ENCODE results near the gene BNIP3. TPM values are rescaled to one million over a fixed set of nuclear protein-coding genes. Genes with fewer than 3 reads are reported as not detected.

BNIP3 gene
- total RNA-seq, 4 donors from 2014 or later = 81.2 to 162 (median 135) TPM

DNA sequence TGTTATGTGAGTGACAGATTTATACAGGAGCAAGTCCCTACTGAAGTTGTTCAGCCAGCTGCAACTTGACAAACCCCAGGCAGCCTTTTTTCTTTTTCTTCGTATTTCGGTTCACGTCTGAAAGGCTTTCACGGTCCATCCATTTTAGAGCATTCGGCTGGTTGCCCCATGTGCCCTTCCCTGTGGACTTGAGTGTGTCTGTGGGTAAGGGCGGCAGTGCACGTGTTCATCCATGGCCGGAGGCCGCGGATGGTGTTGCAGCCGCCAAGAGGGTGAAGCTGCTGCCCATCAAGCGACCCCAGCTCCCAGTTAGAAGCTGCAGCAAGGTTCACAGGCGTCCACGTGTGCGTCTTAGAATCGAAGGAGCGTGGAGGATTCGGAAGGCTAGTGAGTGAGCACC, 45.0 kb downstream of the BNIP3 start:
- Histone ChIP-seq H3K27me3 (no peaks in the 10 kb centered on the region), H3K27ac (no peak overlapping the region), H3K4me1 (peaks cover 2% of the 10 kb centered on the region), H3K9me3 (no peaks in the 10 kb centered on the region), H3K4me3 (no peak overlapping the region), H3K36me3 (peaks cover 58% of the 10 kb centered on the region)
- 95% methylated on average over 18 of the region's 18 CpGs for WGBS
- no peak for DNase-seq (ENCODE audit: low spot score in 2 of 2)
- TF ChIP-seq, protein P1, sequence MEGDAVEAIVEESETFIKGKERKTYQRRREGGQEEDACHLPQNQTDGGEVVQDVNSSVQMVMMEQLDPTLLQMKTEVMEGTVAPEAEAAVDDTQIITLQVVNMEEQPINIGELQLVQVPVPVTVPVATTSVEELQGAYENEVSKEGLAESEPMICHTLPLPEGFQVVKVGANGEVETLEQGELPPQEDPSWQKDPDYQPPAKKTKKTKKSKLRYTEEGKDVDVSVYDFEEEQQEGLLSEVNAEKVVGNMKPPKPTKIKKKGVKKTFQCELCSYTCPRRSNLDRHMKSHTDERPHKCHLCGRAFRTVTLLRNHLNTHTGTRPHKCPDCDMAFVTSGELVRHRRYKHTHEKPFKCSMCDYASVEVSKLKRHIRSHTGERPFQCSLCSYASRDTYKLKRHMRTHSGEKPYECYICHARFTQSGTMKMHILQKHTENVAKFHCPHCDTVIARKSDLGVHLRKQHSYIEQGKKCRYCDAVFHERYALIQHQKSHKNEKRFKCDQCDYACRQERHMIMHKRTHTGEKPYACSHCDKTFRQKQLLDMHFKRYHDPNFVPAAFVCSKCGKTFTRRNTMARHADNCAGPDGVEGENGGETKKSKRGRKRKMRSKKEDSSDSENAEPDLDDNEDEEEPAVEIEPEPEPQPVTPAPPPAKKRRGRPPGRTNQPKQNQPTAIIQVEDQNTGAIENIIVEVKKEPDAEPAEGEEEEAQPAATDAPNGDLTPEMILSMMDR (IDR thresholded peaks at IDR 0.05) = no peak
- no peak for TF ChIP-seq POLR2A (IDR thresholded peaks at IDR 0.05)
- TF ChIP-seq POLR2AphosphoS5 (IDR thresholded peaks at IDR 0.05) = no peak
- TF ChIP-seq EP300 (IDR thresholded peaks at IDR 0.05) = no peak

DNA sequence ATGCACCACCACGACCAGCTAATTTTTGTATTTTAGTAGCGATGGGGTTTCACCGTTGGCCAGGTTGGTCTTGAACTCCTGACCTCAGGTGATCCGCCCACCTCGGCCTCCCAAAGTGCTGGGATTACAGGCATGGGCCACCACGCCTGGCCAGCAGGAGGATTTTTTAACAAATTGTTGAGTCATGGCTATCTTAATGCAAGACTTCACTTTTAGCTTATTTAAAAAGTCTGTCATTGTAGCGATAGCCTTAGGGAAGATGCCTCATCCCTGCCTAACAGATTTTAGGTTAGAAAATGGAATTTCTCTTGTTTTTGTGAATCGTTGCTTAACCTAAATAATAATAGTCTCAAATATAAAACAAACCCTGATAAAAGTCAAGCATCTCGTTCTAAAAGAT, 45.4 kb downstream of the BNIP3 start:
- H3K4me1 ChIP-seq = peaks cover 4% of the 10 kb centered on the region
- no peak overlapping the region for H3K4me3 ChIP-seq
- no peak overlapping the region for H3K27ac ChIP-seq
- TF ChIP-seq POLR2A (IDR thresholded peaks at IDR 0.05) (no peak), EP300 (IDR thresholded peaks at IDR 0.05) (no peak), POLR2AphosphoS5 (IDR thresholded peaks at IDR 0.05) (no peak)
- WGBS = 93% methylated on average over 9 of the region's 9 CpGs
- no peak for DNase-seq (ENCODE audit: low spot score in 2 of 2)
- no peaks in the 10 kb centered on the region for H3K9me3 ChIP-seq
- H3K36me3 ChIP-seq = peaks cover 54% of the 10 kb centered on the region
- H3K27me3 ChIP-seq = no peaks in the 10 kb centered on the region

DNA sequence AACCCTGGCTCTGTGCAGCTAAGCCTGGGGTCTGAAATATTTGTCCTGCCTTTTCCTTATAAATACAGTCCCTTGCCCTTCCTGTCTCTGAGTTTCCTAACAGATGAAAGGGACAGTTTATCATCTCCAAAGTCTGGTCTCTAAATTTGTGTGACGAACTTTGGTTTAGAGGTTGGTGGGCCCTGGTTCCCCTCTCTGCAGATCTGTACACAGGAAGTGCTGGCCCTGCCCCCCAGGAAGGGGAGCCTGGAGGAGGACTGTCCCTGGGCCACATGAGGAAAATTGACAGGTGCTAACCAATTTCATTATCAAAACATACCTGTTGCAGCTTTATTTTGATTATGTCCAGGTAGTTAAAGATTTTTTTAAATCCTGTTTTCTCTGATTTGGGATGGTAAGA, 46.5 kb downstream of the BNIP3 start:
- WGBS = 64% methylated on average over 1 of the region's 1 CpG
- Histone ChIP-seq H3K27me3 (no peaks in the 10 kb centered on the region), H3K9me3 (no peaks in the 10 kb centered on the region), H3K4me1 (peaks cover 11% of the 10 kb centered on the region), H3K27ac (no peak overlapping the region), H3K4me3 (no peak overlapping the region), H3K36me3 (peaks cover 44% of the 10 kb centered on the region)
- TF ChIP-seq POLR2A (IDR thresholded peaks at IDR 0.05) (no peak), EP300 (IDR thresholded peaks at IDR 0.05) (no peak), POLR2AphosphoS5 (IDR thresholded peaks at IDR 0.05) (no peak)
- TF ChIP-seq, protein P1 (IDR thresholded peaks at IDR 0.05) = no peak
- no peak for DNase-seq (ENCODE audit: low spot score in 2 of 2)

DNA sequence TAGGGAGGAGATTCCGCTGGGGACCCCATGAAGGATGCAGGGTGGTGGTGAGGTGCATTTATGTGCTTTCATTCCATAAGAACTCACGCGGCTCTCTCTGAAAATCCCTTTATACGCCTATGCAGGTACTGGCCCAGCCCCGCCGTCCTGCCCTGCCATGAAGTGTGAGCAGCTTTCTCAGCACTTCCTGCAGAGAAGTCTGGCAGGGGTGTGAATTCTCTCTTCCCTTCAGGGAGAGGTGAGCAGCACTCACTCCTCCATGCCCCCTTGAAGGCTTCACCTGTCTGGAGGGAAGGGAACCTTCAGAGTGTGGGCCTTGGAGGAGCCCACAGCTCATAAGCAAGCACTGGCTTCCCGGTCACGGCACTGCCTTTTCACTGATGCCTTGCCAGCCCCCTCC, 47.0 kb downstream of the BNIP3 start:
- TF ChIP-seq POLR2AphosphoS5 (IDR thresholded peaks at IDR 0.05) (no peak), EP300 (IDR thresholded peaks at IDR 0.05) (no peak), POLR2A (IDR thresholded peaks at IDR 0.05) (no peak)
- TF ChIP-seq, protein P1 (IDR thresholded peaks at IDR 0.05) = no peak
- H3K9me3 ChIP-seq = no peaks in the 10 kb centered on the region
- H3K27me3 ChIP-seq = no peaks in the 10 kb centered on the region
- H3K27ac ChIP-seq = no peak overlapping the region
- peaks cover 43% of the 10 kb centered on the region for H3K36me3 ChIP-seq
- peaks cover 11% of the 10 kb centered on the region for H3K4me1 ChIP-seq
- 88% methylated on average over 8 of the region's 8 CpGs for WGBS
- DNase-seq (ENCODE audit: low spot score in 2 of 2) = no peak
- H3K4me3 ChIP-seq = no peak overlapping the region

DNA sequence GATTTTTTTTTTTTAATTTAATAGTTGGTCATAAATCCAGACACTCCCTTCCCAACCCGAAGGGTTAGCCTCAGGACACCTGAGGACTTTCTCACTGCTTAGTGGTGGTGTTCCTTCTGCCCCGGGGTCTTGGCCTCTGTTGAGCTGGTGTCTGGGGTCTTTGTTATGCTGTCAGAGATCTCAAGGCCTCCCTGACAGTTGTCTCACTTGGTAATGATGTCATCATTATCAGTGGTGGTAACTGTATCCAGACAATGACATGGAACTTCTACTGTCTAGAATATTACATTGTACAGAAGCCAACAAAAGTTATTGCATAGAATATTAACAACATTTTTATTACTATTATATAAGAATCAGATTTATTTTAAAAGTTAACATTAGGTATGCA, 48.0 kb downstream of the BNIP3 start:
- no peak for DNase-seq (ENCODE audit: low spot score in 2 of 2)
- Histone ChIP-seq H3K4me1 (peaks cover 15% of the 10 kb centered on the region), H3K27ac (no peak overlapping the region), H3K4me3 (no peak overlapping the region), H3K27me3 (no peaks in the 10 kb centered on the region), H3K36me3 (peaks cover 38% of the 10 kb centered on the region), H3K9me3 (no peaks in the 10 kb centered on the region)
- WGBS = 83% methylated on average over 2 of the region's 2 CpGs
- TF ChIP-seq, protein P1 (IDR thresholded peaks at IDR 0.05) = no peak
- TF ChIP-seq POLR2A (IDR thresholded peaks at IDR 0.05) (no peak), EP300 (IDR thresholded peaks at IDR 0.05) (no peak), POLR2AphosphoS5 (IDR thresholded peaks at IDR 0.05) (no peak)

All from suprapubic skin (tissue), 4 donors.